LoVo (cell line): Measurements from ENCODE around the gene EPC2.

ENCODE experiments used
- DNase-seq: peaks from one replicate; pipeline ENCODE4 v3.0.0-alpha.2; 2016; ENCODE audit warnings: low spot score

The EPC2 gene

GRCh38 chr2:148643998-148644882 is at the start of gene EPC2:
Gene EPC2 (plus strand): TSS chr2:148644751. CDS start chr2:148645018, 267 bp downstream.
- peak; percentile 84 for DNase-seq

- DNase-seq, result no peak
Measured at GRCh38 chr2:148596018-148596417, 48.5 kb upstream of the EPC2 start.

GRCh38 chr2:148599109-148599991 is 45.2 kb upstream of the EPC2 start:
- DNase-seq, result no peak

GRCh38 chr2:148602885-148603561 is 41.5 kb upstream of the EPC2 start:
- DNase-seq, result no peak

- no peak for DNase-seq
Measured at GRCh38 chr2:148603562-148603920, 41.0 kb upstream of the EPC2 start.

GRCh38 chr2:148604927-148605326 is 39.6 kb upstream of the EPC2 start:
- DNase-seq, result no peak

GRCh38 chr2:148607566-148607965 is 37.0 kb upstream of the EPC2 start:
- peak; percentile 12 for DNase-seq

- DNase-seq, result no peak
Measured at GRCh38 chr2:148613231-148614013, 31.1 kb upstream of the EPC2 start.

GRCh38 chr2:148614014-148614321 is 30.6 kb upstream of the EPC2 start:
- no peak for DNase-seq

GRCh38 chr2:148614322-148615049 is 30.1 kb upstream of the EPC2 start:
- DNase-seq, result no peak

GRCh38 chr2:148615381-148615841 is 29.1 kb upstream of the EPC2 start:
- no peak for DNase-seq

- DNase-seq, result no peak
Measured at GRCh38 chr2:148616662-148617061, 27.9 kb upstream of the EPC2 start.

GRCh38 chr2:148617219-148617618 is 27.3 kb upstream of the EPC2 start:
- DNase-seq, result no peak

- no peak for DNase-seq
Measured at GRCh38 chr2:148619560-148620195, 24.9 kb upstream of the EPC2 start.

GRCh38 chr2:148622366-148622765 is 22.2 kb upstream of the EPC2 start:
- DNase-seq, result no peak

- DNase-seq, result no peak
Measured at GRCh38 chr2:148623086-148623485, 21.5 kb upstream of the EPC2 start.

GRCh38 chr2:148627224-148627623 is 17.3 kb upstream of the EPC2 start:
- no peak for DNase-seq

GRCh38 chr2:148634749-148635148 is 9.8 kb upstream of the EPC2 start:
- no peak for DNase-seq

GRCh38 chr2:148638543-148638942 is 6.0 kb upstream of the EPC2 start:
- DNase-seq, result no peak

GRCh38 chr2:148640767-148641166 is 3.8 kb upstream of the EPC2 start:
- DNase-seq, result no peak
